ENCODE measurements around the gene BNC2. TPM values are rescaled to one million over a fixed set of nuclear protein-coding genes. Genes with fewer than 3 reads are reported as not detected.
A peak's percentile ranks its signal among the peaks of the same experiment; 100 is the strongest.

The BNC2 gene
- total and polyA plus RNA-seq, 8 donors: 0.28 to 7.6 (median 0.99) TPM

DNA sequence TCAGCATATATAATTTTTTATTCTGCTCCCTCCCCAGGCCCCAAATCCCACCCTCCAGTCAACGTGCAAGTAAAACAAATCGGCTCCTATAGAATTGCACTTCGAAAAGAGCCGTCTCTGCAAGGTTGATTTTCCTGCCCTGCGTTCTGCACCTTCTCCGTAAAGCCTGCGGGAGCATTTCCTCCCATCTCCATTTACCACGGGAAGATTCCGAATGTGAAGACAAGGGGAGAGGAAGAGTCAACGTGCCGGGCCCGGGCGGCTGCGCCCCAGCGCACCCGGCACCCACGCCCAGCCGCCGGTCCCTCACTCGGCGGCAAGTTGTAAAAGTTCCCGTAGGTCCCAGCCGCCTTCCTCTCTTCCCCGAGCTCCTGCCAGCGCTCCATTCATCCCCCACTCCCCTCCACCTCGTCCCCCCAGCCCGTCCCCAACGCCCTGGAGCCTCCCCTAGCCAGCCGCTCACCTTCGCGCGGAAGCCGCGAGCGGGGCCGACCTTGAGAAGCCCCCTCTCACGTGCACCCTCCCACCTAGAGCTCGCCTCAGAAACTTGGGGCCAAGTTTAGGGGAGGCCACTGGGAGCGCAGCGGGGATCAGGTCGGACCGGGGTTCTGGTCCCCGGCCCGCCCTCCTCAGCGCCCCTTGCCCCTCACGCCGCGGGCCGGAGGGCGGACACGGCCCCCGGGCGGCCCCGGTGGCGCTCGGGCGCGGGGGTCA lies 431 bp downstream of the BNC2 start:
- DNase-seq (peak in 2 of 6 donors; percentile 18 to 59), ATAC-seq (peak in 3 of 4 donors; percentile 23 to 24 (median 23)), FAIRE-seq (no peak)
- H3K9me3 ChIP-seq: no peaks in the 10 kb centered on the region
- H3K4me3 ChIP-seq: peak overlapping the region; percentile 29 to 59 (median 40)
- intact Hi-C loops (cut with DNase I): no loop called here
- TF ChIP-seq CTCF (IDR thresholded peaks at IDR 0.05): no peak
- 1% methylated on average over 57 to 58 of the region's 58 CpGs for WGBS, 2 donors
- no peaks in the 10 kb centered on the region for H3K4me1 ChIP-seq
- peaks cover 0 to 7% (median 0%) of the 10 kb centered on the region in 4 donors for H3K27me3 ChIP-seq
- no peaks in the 10 kb centered on the region for H3K36me3 ChIP-seq
- peak overlapping the region in 2 of 4 donors; percentile 44 to 66 for H3K27ac ChIP-seq

DNA sequence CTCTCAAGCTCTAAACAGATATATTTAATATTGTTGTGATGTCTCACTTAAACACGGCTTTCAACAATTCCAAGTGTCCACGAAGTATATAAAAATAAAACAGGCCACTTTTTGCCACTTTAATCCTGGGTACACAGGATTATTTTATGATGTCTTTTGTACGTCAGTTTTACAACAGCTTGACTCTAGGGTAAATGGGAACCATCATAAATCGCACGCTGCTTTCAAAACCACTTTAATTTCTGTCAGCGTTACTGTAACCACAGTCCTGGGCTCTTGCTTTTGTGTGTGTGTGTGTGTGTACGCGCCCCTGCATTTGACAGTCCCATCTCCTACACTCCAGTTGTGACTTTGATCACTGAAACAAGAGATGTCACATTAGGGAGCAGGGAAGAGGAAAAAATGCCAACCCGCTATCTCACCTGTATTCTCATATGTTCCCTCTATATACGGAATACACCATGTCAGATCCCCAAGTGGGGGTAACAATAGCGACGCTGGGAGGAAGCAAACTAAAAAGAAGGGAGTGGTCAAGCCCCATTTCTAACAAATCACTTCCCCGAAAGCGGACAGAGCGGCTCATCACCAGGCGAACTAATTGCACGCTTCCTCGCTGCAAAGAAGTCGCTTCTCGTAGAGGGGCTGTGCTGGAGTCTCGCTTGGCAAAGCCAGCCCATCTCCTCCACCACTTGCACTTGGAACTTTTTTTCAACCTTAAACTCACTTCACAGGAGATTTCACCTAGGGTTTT lies 1.2 kb downstream of the BNC2 start:
- no peak for DNase-seq
- Histone ChIP-seq H3K9me3 (no peaks in the 10 kb centered on the region), H3K4me3 (peak overlapping the region in 3 of 4 donors; percentile 38 to 59 (median 42)), H3K27me3 (peaks cover 0 to 7% (median 0%) of the 10 kb centered on the region in 4 donors), H3K4me1 (no peaks in the 10 kb centered on the region), H3K36me3 (no peaks in the 10 kb centered on the region), H3K27ac (peak overlapping the region in 1 of 4 donors; percentile 66)
- TF ChIP-seq CTCF (IDR thresholded peaks at IDR 0.05): no peak
- intact Hi-C loops (cut with DNase I): no loop called here
- ATAC-seq: no peak
- 48 to 63% methylated on average over 21 of the region's 21 CpGs for WGBS, 2 donors
- no peak for FAIRE-seq

- no peaks in the 10 kb centered on the region for H3K36me3 ChIP-seq
- no peak for TF ChIP-seq CTCF (IDR thresholded peaks at IDR 0.05)
- H3K4me3 ChIP-seq: no peak overlapping the region
- DNase-seq: no peak
- H3K4me1 ChIP-seq: no peaks in the 10 kb centered on the region
- 68 to 76% methylated on average over 5 of the region's 5 CpGs for WGBS, 2 donors
- no peak for ATAC-seq
- FAIRE-seq: no peak
- intact Hi-C loops (cut with DNase I): no loop called here
- peaks cover 0 to 7% (median 0%) of the 10 kb centered on the region in 4 donors for H3K27me3 ChIP-seq
- no peaks in the 10 kb centered on the region for H3K9me3 ChIP-seq
- H3K27ac ChIP-seq: no peak overlapping the region
These were observed 1.8 kb downstream of the BNC2 start for GRCh38 chr9:16868701-16869100.

DNA sequence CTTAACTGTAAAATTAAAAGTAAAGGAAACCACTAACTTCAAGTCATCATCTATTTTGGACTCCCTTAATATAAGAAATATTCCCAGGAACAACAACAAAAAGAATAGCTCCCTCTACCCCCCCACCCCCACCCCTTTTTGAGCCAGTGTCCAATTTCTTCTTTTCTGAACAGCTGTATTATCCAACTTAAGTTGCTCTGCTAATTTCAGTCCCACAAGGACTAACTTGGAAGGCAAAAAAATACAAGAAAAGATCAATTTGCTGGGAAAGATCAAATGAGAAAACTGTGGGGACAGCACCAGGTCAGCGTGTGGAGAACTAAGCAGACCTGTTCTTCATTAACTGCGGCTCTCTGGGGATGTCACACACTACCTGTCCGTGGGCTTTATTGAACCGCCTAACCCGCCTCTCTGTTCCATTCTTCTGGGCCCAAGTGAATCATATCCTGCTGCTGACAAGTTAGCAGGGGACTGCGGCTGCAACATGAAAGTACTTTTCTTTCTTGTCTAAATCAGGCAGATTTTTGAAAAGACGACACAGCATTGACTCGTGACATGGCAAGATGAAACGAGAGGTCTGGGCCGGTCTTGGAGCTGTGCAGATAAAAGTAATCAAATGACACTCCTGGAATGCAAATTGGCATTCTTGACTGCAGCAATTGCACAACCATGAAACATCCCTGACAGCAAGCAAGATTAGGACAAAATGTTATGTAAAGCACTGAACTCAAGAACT lies 2.7 kb downstream of the BNC2 start:
- H3K9me3 ChIP-seq: no peaks in the 10 kb centered on the region
- TF ChIP-seq CTCF (IDR thresholded peaks at IDR 0.05): no peak
- H3K27me3 ChIP-seq: peaks cover 0 to 7% (median 0%) of the 10 kb centered on the region in 4 donors
- no peaks in the 10 kb centered on the region for H3K4me1 ChIP-seq
- ATAC-seq (no peak), FAIRE-seq (no peak), DNase-seq (no peak)
- 45 to 49% methylated on average over 10 of the region's 10 CpGs for WGBS, 2 donors
- no peak overlapping the region for H3K27ac ChIP-seq
- no peaks in the 10 kb centered on the region for H3K36me3 ChIP-seq
- intact Hi-C loops (cut with DNase I): no loop called here
- no peak overlapping the region for H3K4me3 ChIP-seq
